SU-DHL-6 (cell line): ENCODE results near the gene MYL6B.

Experiments used
- H2AFZ ChIP-seq: fragments of 200-600 bp; sonication (generic); 2 replicates; pipeline ENCODE4 v1.6.1; 2014; ENCODE audit warnings: low read depth, mild to moderate bottlenecking, moderate library complexity, mixed read lengths, antibody characterized with exemption, low read length; ENCODE audit not compliant: severe bottlenecking
- H3F3A ChIP-seq: fragments of 200-600 bp; shearing (Covaris generic); 2 replicates; pipeline ENCODE4 v1.6.0; 2016; ENCODE audit warnings: antibody characterized with exemption, mild to moderate bottlenecking; ENCODE audit not compliant: insufficient read depth
- H3K27ac ChIP-seq: fragments of 200-600 bp; sonication (generic); 2 replicates; pipeline ENCODE4 v1.5.1; 2016; ENCODE audit warnings: low read depth, mild to moderate bottlenecking, low read length, moderate library complexity, mixed read lengths
- H3K27me3 ChIP-seq: fragments of 200-600 bp; sonication (generic), shearing (Covaris generic); 2 replicates; pipeline ENCODE4 v1.6.0; 2014; ENCODE audit warnings: mild to moderate bottlenecking, low read length
- H3K36me3 ChIP-seq: fragments of 200-600 bp; sonication (generic); 2 replicates; pipeline ENCODE4 v1.6.1; 2014; ENCODE audit warnings: mild to moderate bottlenecking, low read length, mixed read lengths
- H3K4me2 ChIP-seq: fragments of 300-600, 200-600 bp; shearing (Covaris generic), sonication (generic); 2 replicates; pipeline ENCODE4 v1.6.0; 2014; ENCODE audit warnings: low read length, low read depth, mild to moderate bottlenecking; ENCODE audit not compliant: poor library complexity, severe bottlenecking
- H3K4me3 ChIP-seq: fragments of 200-600 bp; sonication (generic); 2 replicates; pipeline ENCODE4 v1.5.1; 2014; ENCODE audit warnings: antibody characterized with exemption, low read length, mild to moderate bottlenecking, mixed read lengths; ENCODE audit not compliant: insufficient read depth, poor library complexity, severe bottlenecking
- H3K79me2 ChIP-seq: fragments of 200-600 bp; sonication (generic); 2 replicates; pipeline ENCODE4 v1.6.1; 2014; ENCODE audit warnings: mild to moderate bottlenecking, low read length, moderate library complexity; ENCODE audit not compliant: insufficient read depth
- H3K9ac ChIP-seq: fragments of 200-600 bp; sonication (generic); 2 replicates; pipeline ENCODE4 v1.7.0; 2014; ENCODE audit warnings: mild to moderate bottlenecking, low read length
- H3K9me2 ChIP-seq: fragments of 200-600 bp; sonication (generic); replicated peaks from 2 replicates; pipeline ENCODE4 v1.6.1; 2014; ENCODE audit warnings: low read length; ENCODE audit not compliant: insufficient read depth
- H3K9me3 ChIP-seq: fragments of 200-600 bp; sonication (generic); 2 replicates; pipeline ENCODE4 v1.6.1; 2014; ENCODE audit warnings: low read length, mixed read lengths; ENCODE audit not compliant: insufficient read depth
- H4K20me1 ChIP-seq: fragments of 200-600 bp; sonication (generic); 2 replicates; pipeline ENCODE4 v1.6.1; 2014; ENCODE audit warnings: low read depth, mild to moderate bottlenecking, antibody characterized with exemption, low read length, moderate library complexity, mixed read lengths
- EZH2phosphoT487 ChIP-seq: fragments of 200-600 bp; sonication (generic), shearing (Covaris generic); conservative IDR thresholded peaks from 2 replicates; pipeline ENCODE4 v1.6.1; 2018; ENCODE audit warnings: mild to moderate bottlenecking, antibody characterized with exemption, low read length, moderate library complexity, mixed read lengths
- TF ChIP-seq, protein P1 (sequence below): fragments of 200-600 bp; sonication (generic); IDR thresholded peaks from one replicate; pipeline ENCODE4 v1.5.1; 2017; ENCODE audit warnings: antibody characterized with exemption, mild to moderate bottlenecking, low read length, moderate library complexity; ENCODE audit not compliant: insufficient read depth, poor library complexity, severe bottlenecking

The MYL6B gene

DNA sequence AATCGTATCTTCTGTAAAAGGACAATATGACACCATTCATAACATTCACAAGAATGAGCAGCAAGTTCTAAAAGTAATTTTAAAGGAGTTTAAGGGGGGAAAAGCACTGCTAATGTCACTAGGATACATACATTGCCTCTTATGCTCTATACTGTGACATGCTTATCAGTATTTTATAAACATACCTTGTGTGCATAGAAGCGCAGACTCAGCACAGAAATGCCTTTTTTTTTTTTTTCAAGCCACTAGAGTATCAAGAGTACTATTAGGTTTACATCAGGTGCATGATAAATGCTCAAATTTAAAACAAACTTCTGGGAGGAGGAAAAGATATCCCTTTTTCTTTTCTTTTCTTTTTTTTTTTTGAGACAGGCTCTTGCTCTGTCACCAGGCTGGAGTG lies 50.5 kb downstream of the MYL6B start:
- no peak overlapping the region for H3K4me2 ChIP-seq
- H3K79me2 ChIP-seq: no peaks in the 10 kb centered on the region
- H3K27ac ChIP-seq: no peak overlapping the region
- H3K9ac ChIP-seq: no peak overlapping the region
- H3K27me3 ChIP-seq: no peaks in the 10 kb centered on the region
- no peaks in the 10 kb centered on the region for H3K9me2 ChIP-seq
- no peaks in the 10 kb centered on the region for H3K9me3 ChIP-seq
- no peaks in the 10 kb centered on the region for H4K20me1 ChIP-seq
- peaks cover 8% of the 10 kb centered on the region; the same call in 1 of the 2 replicates for H3K36me3 ChIP-seq
- no peak overlapping the region for H3K4me3 ChIP-seq
- no peak overlapping the region for H2AFZ ChIP-seq
- peaks cover 10% of the 10 kb centered on the region; the same call in 1 of the 2 replicates for H3F3A ChIP-seq
- TF ChIP-seq, protein P1, sequence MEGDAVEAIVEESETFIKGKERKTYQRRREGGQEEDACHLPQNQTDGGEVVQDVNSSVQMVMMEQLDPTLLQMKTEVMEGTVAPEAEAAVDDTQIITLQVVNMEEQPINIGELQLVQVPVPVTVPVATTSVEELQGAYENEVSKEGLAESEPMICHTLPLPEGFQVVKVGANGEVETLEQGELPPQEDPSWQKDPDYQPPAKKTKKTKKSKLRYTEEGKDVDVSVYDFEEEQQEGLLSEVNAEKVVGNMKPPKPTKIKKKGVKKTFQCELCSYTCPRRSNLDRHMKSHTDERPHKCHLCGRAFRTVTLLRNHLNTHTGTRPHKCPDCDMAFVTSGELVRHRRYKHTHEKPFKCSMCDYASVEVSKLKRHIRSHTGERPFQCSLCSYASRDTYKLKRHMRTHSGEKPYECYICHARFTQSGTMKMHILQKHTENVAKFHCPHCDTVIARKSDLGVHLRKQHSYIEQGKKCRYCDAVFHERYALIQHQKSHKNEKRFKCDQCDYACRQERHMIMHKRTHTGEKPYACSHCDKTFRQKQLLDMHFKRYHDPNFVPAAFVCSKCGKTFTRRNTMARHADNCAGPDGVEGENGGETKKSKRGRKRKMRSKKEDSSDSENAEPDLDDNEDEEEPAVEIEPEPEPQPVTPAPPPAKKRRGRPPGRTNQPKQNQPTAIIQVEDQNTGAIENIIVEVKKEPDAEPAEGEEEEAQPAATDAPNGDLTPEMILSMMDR: no peak
- no peak for TF ChIP-seq EZH2phosphoT487

DNA sequence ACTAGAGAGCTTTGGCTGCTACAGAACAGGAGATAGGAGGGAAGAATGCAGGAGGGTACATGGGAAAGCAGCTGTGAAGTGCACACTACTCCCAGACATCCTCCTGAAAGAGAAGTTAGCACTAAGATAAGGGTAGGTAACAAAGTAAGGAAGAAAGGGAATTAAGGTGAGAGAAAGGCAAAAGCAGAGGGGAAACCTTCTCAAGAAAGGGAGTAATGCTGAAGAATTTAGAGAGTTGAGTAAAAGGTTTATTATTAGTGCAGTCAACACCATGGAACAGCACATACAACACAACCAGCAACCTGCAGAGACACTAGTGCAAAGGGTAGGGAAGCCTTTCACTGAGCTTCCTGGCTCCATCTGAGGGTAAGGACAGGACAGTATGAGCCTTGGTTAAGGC lies 51.9 kb downstream of the MYL6B start:
- H3K9me3 ChIP-seq: no peaks in the 10 kb centered on the region
- TF ChIP-seq, protein P1: no peak
- TF ChIP-seq EZH2phosphoT487: no peak
- peaks cover 8% of the 10 kb centered on the region; the same call in 1 of the 2 replicates for H3K36me3 ChIP-seq
- no peak overlapping the region for H3K4me3 ChIP-seq
- no peaks in the 10 kb centered on the region for H3K79me2 ChIP-seq
- H3K9ac ChIP-seq: no peak overlapping the region
- no peaks in the 10 kb centered on the region for H3K9me2 ChIP-seq
- no peaks in the 10 kb centered on the region for H4K20me1 ChIP-seq
- peaks cover 15% of the 10 kb centered on the region; the same call in 1 of the 2 replicates for H3F3A ChIP-seq
- H3K4me2 ChIP-seq: no peak overlapping the region
- no peaks in the 10 kb centered on the region for H3K27me3 ChIP-seq
- H2AFZ ChIP-seq: no peak overlapping the region
- H3K27ac ChIP-seq: no peak overlapping the region

DNA sequence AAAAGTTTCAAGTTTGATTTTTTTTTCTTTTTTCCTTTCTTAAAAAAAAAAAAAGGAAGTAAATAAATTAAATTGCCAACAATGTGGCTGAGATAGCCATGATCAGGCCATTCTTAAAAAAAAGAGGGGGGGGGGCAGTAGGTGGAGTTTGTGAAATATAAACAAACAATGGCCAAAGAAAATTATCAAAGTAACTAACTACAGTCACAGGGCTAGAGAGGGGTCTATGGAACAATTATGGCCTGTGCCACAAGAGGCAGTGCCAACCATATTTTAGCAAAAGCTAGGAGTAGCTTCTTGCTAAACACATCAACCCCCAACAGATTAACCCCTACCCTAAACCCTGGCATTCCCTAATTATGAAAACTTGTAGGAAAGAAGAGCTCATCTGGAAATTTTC lies 53.1 kb downstream of the MYL6B start:
- Histone ChIP-seq H3K9me2 (no peaks in the 10 kb centered on the region), H3K79me2 (no peaks in the 10 kb centered on the region), H3K4me2 (no peak overlapping the region), H3K27ac (no peak overlapping the region), H3K36me3 (peaks cover 8% of the 10 kb centered on the region; the same call in 1 of the 2 replicates), H3K4me3 (no peak overlapping the region), H3K9me3 (no peaks in the 10 kb centered on the region), H3K27me3 (no peaks in the 10 kb centered on the region), H3K9ac (no peak overlapping the region), H4K20me1 (no peaks in the 10 kb centered on the region), H3F3A (peaks cover 15% of the 10 kb centered on the region; the same call in 1 of the 2 replicates), H2AFZ (no peak overlapping the region)
- TF ChIP-seq EZH2phosphoT487: no peak
- TF ChIP-seq, protein P1: no peak
